GM23248 (cell line): ENCODE data around the gene PPL.

Experiments used
- EZH2 ChIP-seq: fragments of 200-600 bp; sonication (generic); IDR thresholded peaks from 2 replicates; pipeline ENCODE4 v1.6.1; 2018; ENCODE audit warnings: antibody characterized with exemption, mild to moderate bottlenecking; ENCODE audit not compliant: insufficient read depth, poor library complexity, severe bottlenecking
- EZH2phosphoT487 ChIP-seq: fragments of 200-600 bp; sonication (generic); IDR thresholded peaks from 2 replicates; pipeline ENCODE4 v1.6.1; 2018; ENCODE audit warnings: antibody characterized with exemption, moderate library complexity, mild to moderate bottlenecking, low read depth; ENCODE audit not compliant: insufficient read depth

- TF ChIP-seq EZH2 = no peak
- no peak for TF ChIP-seq EZH2phosphoT487
Measured at GRCh38 chr16:4864728-4865127, 72.2 kb downstream of the PPL start.
